ENCODE measurements around the gene MAP3K4. TPM values are rescaled to one million over a fixed set of nuclear protein-coding genes. Genes with fewer than 3 reads are reported as not detected.

Gene MAP3K4
- total RNA-seq, 2 experiments from 2014 or later = 30.3 to 38.7 TPM

GRCh38 chr6:160986851-160987250 is 4.7 kb upstream of the MAP3K4 start:
- ChIA-PET CTCF (ENCODE audit: unreplicated experiment) (no interaction called here), POLR2A (interaction anchor here (0.6 to 1.1 kb wide), 2 partner anchors 12 to 15 kb away, joined by 3 read pairs; no protein-coding TSS in a partner anchor)
- Histone ChIP-seq H2AFZ (ENCODE audit: low read length) (no peak overlapping the region), H4K20me1 (ENCODE audit: insufficient read depth, low read length) (no peaks in the 10 kb centered on the region), H3K9me3 (ENCODE audit: low read length) (peaks cover 16% of the 10 kb centered on the region; the same call in 1 of the 2 replicates), H3K4me1 (ENCODE audit: insufficient read depth, low read length, poor library complexity, severe bottlenecking) (peaks cover 5% of the 10 kb centered on the region), H3K4me3 (ENCODE audit: low read depth, low read length, poor library complexity, severe bottlenecking) (no peak overlapping the region), H3K9me2 (ENCODE audit: insufficient read depth, low read length) (no peaks in the 10 kb centered on the region), H3K4me2 (ENCODE audit: low read length) (no peak overlapping the region), H3K27ac (ENCODE audit: low read depth, low read length, poor library complexity, severe bottlenecking) (no peak overlapping the region), H3K36me3 (ENCODE audit: insufficient read depth, low read length) (no peaks in the 10 kb centered on the region), H3K79me2 (ENCODE audit: insufficient read depth, low read depth, low read length) (no peaks in the 10 kb centered on the region)
- BruUV-seq (replicated peaks) = no TSS peak
- intact Hi-C loops (cut with micrococcal nuclease; ENCODE audit: unreplicated experiment) = no loop called here
- DNase-seq (ENCODE audit: low spot score) = no peak
- TF ChIP-seq EZH2phosphoT487 (IDR thresholded peaks at IDR 0.05; ENCODE audit: borderline replicate concordance, low read depth, low read length) (no peak), CTCF (conservative IDR thresholded peaks at IDR 0.05; ENCODE audit: low read length) (no peak)

GRCh38 chr6:160987265-160987664 is 4.3 kb upstream of the MAP3K4 start:
- H3K36me3 ChIP-seq (ENCODE audit: insufficient read depth, low read length) = no peaks in the 10 kb centered on the region
- H3K9me3 ChIP-seq (ENCODE audit: low read length) = peaks cover 16% of the 10 kb centered on the region; the same call in 1 of the 2 replicates
- POLR2A ChIA-PET = interaction anchor here (0.6 to 1.1 kb wide), 2 partner anchors 12 to 15 kb away, joined by 3 read pairs; no protein-coding TSS in a partner anchor
- no peak for TF ChIP-seq CTCF (conservative IDR thresholded peaks at IDR 0.05; ENCODE audit: low read length)
- H2AFZ ChIP-seq (ENCODE audit: low read length) = no peak overlapping the region
- no peaks in the 10 kb centered on the region for H4K20me1 ChIP-seq (ENCODE audit: insufficient read depth, low read length)
- no TSS peak for BruUV-seq (replicated peaks)
- no peak overlapping the region for H3K4me3 ChIP-seq (ENCODE audit: low read depth, low read length, poor library complexity, severe bottlenecking)
- H3K4me1 ChIP-seq (ENCODE audit: insufficient read depth, low read length, poor library complexity, severe bottlenecking) = peaks cover 5% of the 10 kb centered on the region
- no peak overlapping the region for H3K27ac ChIP-seq (ENCODE audit: low read depth, low read length, poor library complexity, severe bottlenecking)
- H3K9me2 ChIP-seq (ENCODE audit: insufficient read depth, low read length) = no peaks in the 10 kb centered on the region
- DNase-seq (ENCODE audit: low spot score) = no peak
- CTCF ChIA-PET (ENCODE audit: unreplicated experiment) = no interaction called here
- H3K4me2 ChIP-seq (ENCODE audit: low read length) = no peak overlapping the region
- no peaks in the 10 kb centered on the region; the same call in 1 of the 2 replicates for H3K79me2 ChIP-seq (ENCODE audit: insufficient read depth, low read depth, low read length)
- intact Hi-C loops (cut with micrococcal nuclease; ENCODE audit: unreplicated experiment) = no loop called here

GRCh38 chr6:160990847-160991405 is 643 bp upstream of the MAP3K4 start:
- no peaks in the 10 kb centered on the region for H3K9me2 ChIP-seq (ENCODE audit: insufficient read depth, low read length)
- H3K79me2 ChIP-seq (ENCODE audit: insufficient read depth, low read depth, low read length) = peaks cover 32% of the 10 kb centered on the region
- TF ChIP-seq EZH2phosphoT487 (IDR thresholded peaks at IDR 0.05; ENCODE audit: borderline replicate concordance, low read depth, low read length) (no peak), CTCF (conservative IDR thresholded peaks at IDR 0.05; ENCODE audit: low read length) (no peak)
- CTCF ChIA-PET (ENCODE audit: unreplicated experiment) = no interaction called here
- peaks cover 13% of the 10 kb centered on the region for H3K4me1 ChIP-seq (ENCODE audit: insufficient read depth, low read length, poor library complexity, severe bottlenecking)
- no TSS peak for BruUV-seq (replicated peaks)
- H4K20me1 ChIP-seq (ENCODE audit: insufficient read depth, low read length) = peaks cover 15% of the 10 kb centered on the region
- H3K9me3 ChIP-seq (ENCODE audit: low read length) = no peaks in the 10 kb centered on the region
- H3K4me3 ChIP-seq (ENCODE audit: low read depth, low read length, poor library complexity, severe bottlenecking) = peak overlapping the region; percentile 86
- intact Hi-C loops (cut with micrococcal nuclease; ENCODE audit: unreplicated experiment) = loop anchor here (1.0 to 10.0 kb wide), 3 partner anchors 184 to 381 kb away; no protein-coding TSS in a partner anchor
- peak overlapping the region; percentile 91; the same call in 1 of the 2 replicates for H2AFZ ChIP-seq (ENCODE audit: low read length)
- 0 out of 2 replicates have a peak, but pooled peaks cover 3% of the 10 kb centered on the region for H3K36me3 ChIP-seq (ENCODE audit: insufficient read depth, low read length)
- H3K27ac ChIP-seq (ENCODE audit: low read depth, low read length, poor library complexity, severe bottlenecking) = peak overlapping the region; percentile 76
- DNase-seq (ENCODE audit: low spot score) = no peak
- POLR2A ChIA-PET = interaction anchor here (1.0 to 2.8 kb wide), 4 partner anchors 8 to 249 kb away, joined by 3 to 10 read pairs (median 4); no protein-coding TSS in a partner anchor
- peak overlapping the region; percentile 92 for H3K4me2 ChIP-seq (ENCODE audit: low read length)
